Natural killer cell (primary cell): ENCODE data around the gene PLEKHA7. TPM values are rescaled to one million over a fixed set of nuclear protein-coding genes. Genes with fewer than 3 reads are reported as not detected.
"Not testable (repeated sequence)": the region's sequence is repeated elsewhere in the genome, so short reads cannot be mapped to it uniquely, and the experiment has no call there.

Experiments used
- ATAC-seq, 3 donors: fragments of 150-1000 bp in 2 of 3; fragments of 200-7000 bp in 1 of 3; cut with Tn5 transposase; 1 replicate in 1 of 3; 2 replicates in 2 of 3; pipeline ENCODE4 v1.10.0; 2021; ENCODE audit warnings: mild to moderate bottlenecking in 2 of 3, moderate library complexity in 2 of 3
- DNase-seq, 2 donors: peaks; one replicate each; pipeline versions ENCODE4 v3.0.0 to v3.0.0-alpha.2; 2013 to 2021; ENCODE audit warnings: mixed read lengths in 1 of 2
- H3K27ac ChIP-seq: one replicate; pipeline ENCODE4 v1.5.1; 2013; ENCODE audit warnings: mild to moderate bottlenecking, low read length
- H3K27me3 ChIP-seq: one replicate; pipeline ENCODE4 v1.6.1; 2013; ENCODE audit warnings: low read length; ENCODE audit not compliant: control insufficient read depth, insufficient read depth
- H3K36me3 ChIP-seq: one replicate; pipeline ENCODE4 v1.6.1; 2013; ENCODE audit warnings: low read length; ENCODE audit not compliant: control insufficient read depth, insufficient read depth
- H3K4me1 ChIP-seq: one replicate; pipeline ENCODE4 v1.6.1; 2013; ENCODE audit warnings: low read length; ENCODE audit not compliant: control insufficient read depth, insufficient read depth
- H3K4me3 ChIP-seq: one replicate; pipeline ENCODE4 v1.5.1; 2013; ENCODE audit warnings: low read length
- H3K9me3 ChIP-seq: one replicate; pipeline ENCODE4 v1.6.1; 2013; ENCODE audit warnings: low read length; ENCODE audit not compliant: control insufficient read depth, insufficient read depth
- H3K27ac Mint-ChIP-seq, 2 donors: one replicate each; pipeline ENCODE4 v1.8.0; 2022; ENCODE audit warnings: mild to moderate bottlenecking in 2 of 2, mixed read lengths in 2 of 2, moderate library complexity in 1 of 2
- H3K27me3 Mint-ChIP-seq, 2 donors: one replicate each; pipeline ENCODE4 v1.8.0; 2022; ENCODE audit warnings: low read depth in 2 of 2, mixed read lengths in 2 of 2
- H3K36me3 Mint-ChIP-seq: one replicate; pipeline ENCODE4 v1.8.0; 2022; ENCODE audit warnings: mixed read lengths
- H3K4me1 Mint-ChIP-seq, 2 donors: one replicate each; pipeline ENCODE4 v1.8.0; 2022; ENCODE audit warnings: mixed read lengths in 2 of 2
- H3K4me3 Mint-ChIP-seq: one replicate; pipeline ENCODE4 v1.8.0; 2022; ENCODE audit warnings: mild to moderate bottlenecking, moderate library complexity, mixed read lengths
- H3K9me3 Mint-ChIP-seq, 2 donors: one replicate each; pipeline ENCODE4 v1.8.0; 2022; ENCODE audit warnings: mixed read lengths in 2 of 2
- WGBS: methylation state at CpG from one replicate; pipeline ENCODE4 v1.1.7; 2013; ENCODE audit warnings: missing lambda C conversion rate; ENCODE audit not compliant: insufficient coverage; 5-methylcytosine and 5-hydroxymethylcytosine counted together
- intact Hi-C: fragments of 100-400 bp; cut with micrococcal nuclease; formaldehyde crosslinking; loops from one replicate; pipeline ENCODE4 v1.14.2; 2022
- total RNA-seq, 4 donors: library from RNA; stranded (reverse); fragments of 120-200 nt in 1 of 4; gene quantifications; one replicate each; pipeline versions ENCODE4 v1.2.3 to v1.2.4, GENCODE V29; 2013 to 2022
- TF ChIP-seq, protein P1 (sequence below): fragments of 200-600 bp; IDR thresholded peaks from one replicate; pipeline ENCODE4 v1.8.0; 2022; ENCODE audit warnings: antibody characterized with exemption

Gene PLEKHA7
- total RNA-seq, 3 donors from 2014 or later (not counting 1 experiment from before 2014, with no cell fraction given) = 1.00 to 2.5 (median 1.3) TPM

DNA sequence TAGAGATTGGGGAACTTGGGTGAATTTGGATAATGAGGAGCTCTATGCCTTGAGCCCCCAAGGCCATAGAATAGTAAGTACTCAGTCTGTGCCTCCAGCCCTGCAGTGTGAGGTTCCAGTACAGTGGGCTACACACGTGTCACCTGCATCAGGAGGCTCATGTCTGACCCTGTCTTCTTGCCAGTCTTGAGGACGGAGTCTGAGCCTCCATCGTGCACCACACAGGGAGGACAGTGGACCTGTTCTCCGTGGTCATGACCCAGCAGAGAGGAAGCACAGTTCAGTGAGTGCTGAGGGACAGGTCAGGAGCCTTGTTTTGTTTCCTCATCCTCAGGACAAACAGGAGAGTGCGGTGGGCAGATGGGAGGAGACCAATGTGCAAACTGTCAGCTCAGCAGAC lies 32.5 kb upstream of the PLEKHA7 start:
- Mint-ChIP-seq H3K4me3 (no peak overlapping the region), H3K27ac (no peak overlapping the region), H3K36me3 (no peaks in the 10 kb centered on the region), H3K9me3 (no peaks in the 10 kb centered on the region), H3K27me3 (no peaks in the 10 kb centered on the region), H3K4me1 (no peaks in the 10 kb centered on the region)
- Histone ChIP-seq H3K36me3 (no peaks in the 10 kb centered on the region), H3K27me3 (no peaks in the 10 kb centered on the region), H3K9me3 (no peaks in the 10 kb centered on the region), H3K4me3 (no peak overlapping the region), H3K4me1 (no peaks in the 10 kb centered on the region), H3K27ac (no peak overlapping the region)
- ATAC-seq = no peak
- TF ChIP-seq, protein P1, sequence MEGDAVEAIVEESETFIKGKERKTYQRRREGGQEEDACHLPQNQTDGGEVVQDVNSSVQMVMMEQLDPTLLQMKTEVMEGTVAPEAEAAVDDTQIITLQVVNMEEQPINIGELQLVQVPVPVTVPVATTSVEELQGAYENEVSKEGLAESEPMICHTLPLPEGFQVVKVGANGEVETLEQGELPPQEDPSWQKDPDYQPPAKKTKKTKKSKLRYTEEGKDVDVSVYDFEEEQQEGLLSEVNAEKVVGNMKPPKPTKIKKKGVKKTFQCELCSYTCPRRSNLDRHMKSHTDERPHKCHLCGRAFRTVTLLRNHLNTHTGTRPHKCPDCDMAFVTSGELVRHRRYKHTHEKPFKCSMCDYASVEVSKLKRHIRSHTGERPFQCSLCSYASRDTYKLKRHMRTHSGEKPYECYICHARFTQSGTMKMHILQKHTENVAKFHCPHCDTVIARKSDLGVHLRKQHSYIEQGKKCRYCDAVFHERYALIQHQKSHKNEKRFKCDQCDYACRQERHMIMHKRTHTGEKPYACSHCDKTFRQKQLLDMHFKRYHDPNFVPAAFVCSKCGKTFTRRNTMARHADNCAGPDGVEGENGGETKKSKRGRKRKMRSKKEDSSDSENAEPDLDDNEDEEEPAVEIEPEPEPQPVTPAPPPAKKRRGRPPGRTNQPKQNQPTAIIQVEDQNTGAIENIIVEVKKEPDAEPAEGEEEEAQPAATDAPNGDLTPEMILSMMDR = no peak
- 75% methylated on average over 5 of the region's 5 CpGs for WGBS
- DNase-seq = no peak
- intact Hi-C loops = no loop called here

DNA sequence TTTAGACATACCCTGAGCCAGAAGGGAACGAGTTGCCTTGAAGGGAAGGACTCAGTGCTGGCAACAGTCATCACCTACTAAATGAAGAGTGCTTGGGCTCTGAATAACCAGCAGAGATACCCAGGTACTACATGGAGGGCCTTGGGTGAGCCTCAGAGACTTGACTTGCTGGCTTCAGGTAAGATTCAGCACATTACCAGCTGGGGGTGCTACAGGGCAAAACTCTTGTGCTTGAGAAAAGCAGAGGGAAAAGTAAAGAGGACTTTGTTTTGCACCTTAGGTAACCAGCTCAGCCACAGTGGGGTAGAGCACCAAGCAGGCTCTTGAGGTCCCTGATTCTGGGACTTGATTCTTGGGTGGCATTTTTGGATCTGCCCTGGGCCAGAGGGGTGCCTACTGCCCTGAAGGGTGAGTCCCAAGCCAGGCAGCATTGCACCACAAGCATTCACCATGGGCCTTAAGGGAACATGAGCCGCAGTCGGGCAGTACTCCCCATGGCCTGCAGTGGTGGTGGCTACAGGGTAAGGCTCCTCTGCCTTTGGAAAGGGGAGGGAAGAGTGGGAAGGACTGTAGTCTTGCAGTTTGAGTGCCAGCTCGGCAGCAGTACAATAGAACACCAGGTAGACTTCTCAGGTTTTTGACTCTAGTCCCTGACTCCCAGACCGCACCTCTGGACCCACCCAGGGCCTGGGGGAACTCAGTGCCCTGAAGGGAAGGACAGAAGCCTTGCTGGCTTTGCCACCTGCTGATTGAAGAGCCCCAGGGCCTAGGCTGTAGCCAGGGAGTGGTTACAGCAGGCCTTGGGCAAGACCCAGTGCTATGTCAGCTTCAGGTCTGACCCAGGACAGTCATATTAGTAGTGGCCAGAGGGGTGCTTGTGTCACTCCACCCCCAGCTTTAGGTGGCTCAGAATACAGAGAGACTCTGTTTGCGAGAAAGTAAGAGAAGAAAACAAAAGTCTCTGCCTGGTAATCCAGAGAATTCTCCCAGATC lies 22.7 kb upstream of the PLEKHA7 start:
- TF ChIP-seq, protein P1 = no peak
- intact Hi-C loops = no loop called here

DNA sequence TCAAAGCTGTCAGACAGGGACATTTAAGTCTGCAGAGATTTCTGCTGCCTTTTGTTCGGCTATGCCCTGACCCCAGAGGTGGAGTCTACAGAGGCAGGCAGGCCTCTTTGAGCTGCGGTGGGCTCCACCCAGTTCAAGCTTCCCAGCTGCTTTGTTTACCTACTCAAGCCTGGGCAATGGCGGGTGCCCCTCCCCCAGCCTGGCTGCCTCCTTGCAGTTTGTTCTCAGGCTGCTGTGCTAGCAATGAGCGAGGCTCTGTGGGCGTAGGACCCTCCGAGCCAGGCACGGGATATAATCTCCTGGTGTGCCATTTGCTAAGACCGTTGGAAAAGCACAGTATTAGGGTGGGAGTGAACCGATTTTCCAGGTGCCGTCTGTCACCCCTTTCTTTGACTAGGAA lies 19.8 kb upstream of the PLEKHA7 start:
- ATAC-seq, H3K27ac ChIP-seq, intact Hi-C loops, H3K9me3 Mint-ChIP-seq, H3K9me3 ChIP-seq, H3K4me3 ChIP-seq, H3K27ac Mint-ChIP-seq, H3K27me3 ChIP-seq, H3K36me3 ChIP-seq, DNase-seq, H3K4me1 ChIP-seq, H3K4me1 Mint-ChIP-seq, H3K36me3 Mint-ChIP-seq, H3K4me3 Mint-ChIP-seq: not testable (repeated sequence)
- H3K27me3 Mint-ChIP-seq = peaks cover 2 to 19% of the 10 kb centered on the region in 2 donors
- WGBS = 89% methylated on average over 8 of the region's 10 CpGs

More for the DNA sequence above, 22.7 kb upstream of the PLEKHA7 start:
- 84% methylated on average over 6 of the region's 6 CpGs for WGBS
- Histone ChIP-seq H3K4me3 (no peak overlapping the region), H3K27ac (no peak overlapping the region), H3K27me3 (no peaks in the 10 kb centered on the region), H3K4me1 (no peaks in the 10 kb centered on the region), H3K9me3 (no peaks in the 10 kb centered on the region), H3K36me3 (no peaks in the 10 kb centered on the region)
- Mint-ChIP-seq H3K36me3 (no peaks in the 10 kb centered on the region), H3K4me3 (no peak overlapping the region), H3K27me3 (peaks cover 5 to 11% of the 10 kb centered on the region in 2 donors), H3K4me1 (no peaks in the 10 kb centered on the region), H3K9me3 (peaks cover 0 to 3% of the 10 kb centered on the region in 2 donors), H3K27ac (no peak overlapping the region)
- ATAC-seq = no peak
- DNase-seq = no peak

DNA sequence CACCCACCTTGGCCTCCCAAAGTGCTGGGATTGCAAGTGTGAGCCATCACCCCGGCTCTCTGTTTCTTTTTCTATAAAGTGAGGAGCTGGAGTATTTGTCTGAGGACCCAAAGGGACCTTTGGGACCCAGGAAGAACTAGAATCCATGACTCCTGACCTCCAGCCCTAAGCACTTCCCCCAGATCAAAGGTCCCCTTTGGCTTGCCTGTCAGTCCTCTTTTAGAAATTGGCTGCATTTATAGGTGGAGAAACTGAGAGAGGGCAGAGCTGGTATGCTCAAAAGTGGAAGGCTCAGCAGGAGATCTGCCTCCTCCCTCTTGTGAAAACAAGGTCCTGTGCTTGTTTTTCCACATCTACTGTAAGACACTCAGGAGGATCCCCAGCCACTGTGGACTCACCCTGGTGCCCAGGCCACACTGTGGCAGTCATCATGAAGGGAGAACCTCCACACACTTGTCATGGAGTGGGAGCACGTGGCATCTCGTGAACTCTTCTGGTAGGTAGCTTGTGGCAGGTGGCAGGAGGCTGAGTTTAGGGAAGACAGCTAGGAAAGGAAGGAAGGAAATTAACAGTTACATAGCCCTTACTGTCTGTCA lies 12.4 kb upstream of the PLEKHA7 start:
- DNase-seq (no peak), ATAC-seq (no peak)
- H3K27me3 Mint-ChIP-seq = peaks cover 0 to 4% of the 10 kb centered on the region in 2 donors
- no peaks in the 10 kb centered on the region for H3K36me3 ChIP-seq
- H3K4me1 ChIP-seq = no peaks in the 10 kb centered on the region
- H3K4me3 Mint-ChIP-seq = no peak overlapping the region
- H3K36me3 Mint-ChIP-seq = no peaks in the 10 kb centered on the region
- intact Hi-C loops = no loop called here
- TF ChIP-seq, protein P1 = no peak
- H3K4me3 ChIP-seq = no peak overlapping the region
- no peaks in the 10 kb centered on the region for H3K9me3 Mint-ChIP-seq
- WGBS = no CpG with 5 or more reads among the region's 3 CpGs
- H3K4me1 Mint-ChIP-seq = no peaks in the 10 kb centered on the region
- H3K27me3 ChIP-seq = no peaks in the 10 kb centered on the region
- no peaks in the 10 kb centered on the region for H3K9me3 ChIP-seq
- H3K27ac ChIP-seq = no peak overlapping the region
- no peak overlapping the region for H3K27ac Mint-ChIP-seq
